HUDEP-2 (cell line): ENCODE data around the gene PLA2G6.

Source experiments
- DNase-seq, 76 experiments: peaks; one replicate each; lab custom pipeline; 2025; ENCODE audit not compliant: unreplicated experiment in 76 of 76; lab: John Stamatoyannopoulos, UW

PLA2G6 gene

DNA sequence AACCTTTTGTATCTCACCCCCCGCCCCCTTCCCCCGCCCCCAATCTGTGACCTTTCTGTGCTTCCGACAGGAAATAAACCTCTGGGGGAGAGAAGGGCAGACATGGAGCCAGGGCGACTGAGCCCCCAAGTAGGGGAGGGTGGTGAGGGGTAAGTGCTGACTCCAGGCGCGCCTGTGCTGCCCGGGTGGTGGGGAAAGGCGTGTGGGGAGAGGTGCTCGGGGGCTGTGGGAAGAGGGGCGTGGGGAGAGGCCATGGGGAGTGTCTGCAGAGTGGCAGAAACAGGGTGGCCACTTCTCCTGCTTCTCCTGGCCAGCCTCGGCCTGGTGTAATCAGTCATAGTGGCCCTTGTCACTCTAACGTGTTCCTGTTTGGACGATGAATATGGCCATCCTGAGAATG is 105.7 kb downstream of the PLA2G6 start:
- DNase-seq = no peak

DNA sequence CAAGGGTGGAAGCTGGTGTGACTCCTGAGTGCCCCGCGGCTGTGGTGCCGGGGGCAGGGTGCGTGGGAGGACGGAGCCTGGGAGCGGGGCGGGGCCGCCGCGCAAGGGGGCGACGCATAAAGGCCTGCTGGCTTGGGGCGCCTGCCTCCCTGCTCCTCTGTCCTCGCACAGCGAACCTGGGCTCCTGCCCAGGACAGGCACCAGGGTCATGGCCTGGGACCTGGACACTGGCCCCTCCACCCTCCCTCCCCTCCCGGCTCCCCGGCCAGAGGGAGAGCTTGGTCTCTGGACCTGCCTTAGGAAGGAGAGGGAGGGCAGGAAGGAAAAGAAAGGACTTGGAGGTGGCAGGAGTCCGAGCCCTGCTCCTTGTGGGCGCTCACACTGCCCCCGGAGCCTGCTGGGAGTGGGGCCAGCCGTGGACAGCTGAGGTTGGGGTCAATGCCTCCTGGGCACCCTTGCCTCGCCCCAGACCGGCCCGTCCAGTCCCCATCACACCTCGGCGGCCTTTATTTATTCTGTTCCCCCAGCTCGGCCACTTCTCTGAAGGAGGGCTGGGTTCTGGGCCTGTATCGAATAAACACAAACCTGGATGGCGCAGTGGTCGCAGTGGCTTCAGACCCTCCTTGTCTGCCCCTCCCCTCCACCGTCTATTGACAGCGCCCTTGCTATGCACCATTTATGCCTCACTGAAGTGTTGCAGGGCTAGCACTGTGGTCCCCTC is 106.4 kb downstream of the PLA2G6 start:
- DNase-seq = no peak

DNA sequence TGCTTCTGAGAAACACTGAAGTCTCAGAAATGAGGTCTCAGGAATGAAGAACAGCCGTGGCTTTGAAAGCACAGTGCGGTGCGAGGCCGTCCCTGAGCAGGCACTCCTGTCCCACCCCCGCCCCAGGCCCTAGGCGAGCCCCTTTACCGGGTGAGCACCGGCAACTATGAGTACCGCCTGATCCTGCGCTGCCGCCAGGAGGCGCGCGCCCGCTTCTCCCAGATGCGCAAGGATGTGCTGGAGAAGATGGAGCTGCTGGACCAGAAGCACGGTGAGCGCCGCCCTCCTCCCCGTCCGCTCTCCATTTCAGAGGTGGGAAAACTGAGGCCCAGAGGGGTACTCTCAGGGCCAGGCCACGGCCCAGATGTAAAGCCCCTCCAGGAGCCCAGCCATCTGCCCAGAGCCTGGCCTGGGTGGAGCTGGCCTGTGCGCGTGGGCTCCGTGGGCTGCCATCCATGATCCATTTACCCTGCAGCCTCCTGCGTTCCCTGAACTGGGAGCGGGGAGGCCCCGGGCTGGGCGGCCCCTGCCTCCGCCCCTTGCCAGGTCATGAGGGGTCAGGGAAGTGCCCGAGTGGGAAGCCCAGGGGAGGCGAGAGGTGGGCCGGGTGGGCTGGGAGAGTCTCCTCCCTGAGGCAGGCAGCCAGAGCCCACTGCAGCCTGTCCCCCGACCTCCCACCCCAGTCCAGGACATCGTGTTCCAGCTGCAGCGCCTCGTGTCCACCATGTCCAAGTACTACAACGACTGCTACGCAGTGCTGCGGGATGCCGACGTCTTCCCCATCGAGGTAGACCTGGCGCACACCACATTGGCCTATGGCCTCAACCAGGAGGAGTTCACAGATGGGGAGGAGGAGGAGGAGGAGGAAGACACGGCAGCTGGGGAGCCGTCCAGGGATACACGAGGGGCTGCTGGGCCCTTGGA is 107.2 kb downstream of the PLA2G6 start:
- no peak for DNase-seq

DNA sequence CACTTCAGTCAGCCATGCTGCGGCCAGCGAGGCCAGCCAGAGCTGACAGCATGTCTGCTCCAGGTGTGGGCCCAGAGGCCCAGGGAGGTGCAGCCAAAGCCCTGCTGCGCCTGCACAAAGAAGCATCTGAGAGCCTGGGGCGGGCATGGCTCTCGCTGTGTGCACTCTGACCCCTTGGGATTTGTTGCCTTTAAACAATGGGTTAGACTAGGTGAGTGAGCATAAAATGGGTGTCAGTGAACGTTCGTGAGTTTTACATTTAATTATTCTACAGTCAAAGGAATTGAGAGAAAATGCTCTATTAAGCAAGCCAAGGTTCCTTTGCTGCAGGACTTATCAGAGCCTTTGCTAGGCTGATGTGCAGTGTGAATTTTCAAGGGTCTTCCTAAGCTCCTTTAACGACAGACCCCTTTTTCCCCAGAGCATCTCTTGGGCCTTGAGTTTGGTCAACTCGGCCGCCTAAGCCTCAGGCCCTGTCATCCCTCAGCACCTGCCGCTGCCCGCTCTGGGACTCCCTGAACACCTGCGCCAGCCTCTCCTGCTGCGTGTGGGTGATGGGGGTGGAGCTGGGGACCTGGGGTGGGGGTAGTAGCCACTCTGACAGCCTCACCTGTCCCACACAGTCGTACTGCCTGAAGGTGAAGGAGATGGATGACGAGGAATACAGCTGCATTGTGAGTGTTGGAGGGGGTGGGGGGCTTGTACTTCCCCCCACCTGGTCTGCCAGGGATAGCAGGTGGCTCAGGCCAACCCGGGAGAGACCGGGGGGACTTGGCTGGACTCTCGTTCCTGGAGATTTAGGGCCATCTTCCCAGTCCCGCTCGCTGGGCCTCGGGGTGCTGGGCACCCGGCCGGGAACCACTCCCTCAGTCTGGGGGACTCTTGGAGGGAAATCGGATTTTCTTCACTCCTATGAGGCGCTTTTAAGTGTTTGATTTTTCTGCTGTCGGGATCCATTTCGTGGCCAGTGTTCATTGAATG is 108.2 kb downstream of the PLA2G6 start:
- no peak for DNase-seq

DNA sequence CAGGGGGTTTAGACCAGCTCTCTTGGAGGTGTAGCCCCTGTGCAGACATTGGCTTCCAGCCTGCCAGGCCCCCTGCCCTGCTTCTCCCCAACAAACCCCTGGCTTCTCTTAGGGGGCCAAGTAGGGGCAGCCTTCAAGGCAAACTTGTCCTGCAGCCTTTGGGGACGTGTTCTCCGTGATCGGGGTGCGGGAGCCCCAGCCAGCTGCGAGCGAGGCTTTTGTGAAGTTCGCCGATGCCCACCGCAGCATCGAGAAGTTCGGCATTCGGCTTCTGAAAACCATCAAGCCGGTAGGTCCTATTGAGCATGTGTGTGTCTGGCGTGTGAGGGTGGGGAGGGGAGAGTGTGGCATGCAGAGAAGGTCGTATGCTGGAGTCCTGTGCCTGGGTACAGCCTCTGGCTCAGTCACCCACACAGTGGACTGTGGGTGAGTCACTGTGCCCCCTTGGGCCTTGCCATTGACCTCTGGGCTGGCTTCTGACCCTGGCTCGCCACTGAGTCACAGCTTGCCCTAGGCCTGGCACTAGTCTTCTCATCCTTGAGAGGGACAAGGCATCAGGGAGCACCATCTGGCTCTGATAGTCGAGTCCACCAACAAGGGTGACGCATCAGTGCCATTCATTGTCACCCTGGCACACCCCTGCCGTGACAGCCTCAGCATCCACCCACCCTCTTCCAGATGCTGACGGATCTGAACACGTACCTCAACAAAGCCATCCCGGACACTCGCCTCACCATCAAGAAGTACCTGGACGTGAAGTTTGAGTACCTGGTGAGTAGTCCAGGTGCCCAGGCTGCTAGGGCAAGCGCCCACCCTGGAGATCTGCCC is 109.1 kb downstream of the PLA2G6 start:
- DNase-seq = no peak

DNA sequence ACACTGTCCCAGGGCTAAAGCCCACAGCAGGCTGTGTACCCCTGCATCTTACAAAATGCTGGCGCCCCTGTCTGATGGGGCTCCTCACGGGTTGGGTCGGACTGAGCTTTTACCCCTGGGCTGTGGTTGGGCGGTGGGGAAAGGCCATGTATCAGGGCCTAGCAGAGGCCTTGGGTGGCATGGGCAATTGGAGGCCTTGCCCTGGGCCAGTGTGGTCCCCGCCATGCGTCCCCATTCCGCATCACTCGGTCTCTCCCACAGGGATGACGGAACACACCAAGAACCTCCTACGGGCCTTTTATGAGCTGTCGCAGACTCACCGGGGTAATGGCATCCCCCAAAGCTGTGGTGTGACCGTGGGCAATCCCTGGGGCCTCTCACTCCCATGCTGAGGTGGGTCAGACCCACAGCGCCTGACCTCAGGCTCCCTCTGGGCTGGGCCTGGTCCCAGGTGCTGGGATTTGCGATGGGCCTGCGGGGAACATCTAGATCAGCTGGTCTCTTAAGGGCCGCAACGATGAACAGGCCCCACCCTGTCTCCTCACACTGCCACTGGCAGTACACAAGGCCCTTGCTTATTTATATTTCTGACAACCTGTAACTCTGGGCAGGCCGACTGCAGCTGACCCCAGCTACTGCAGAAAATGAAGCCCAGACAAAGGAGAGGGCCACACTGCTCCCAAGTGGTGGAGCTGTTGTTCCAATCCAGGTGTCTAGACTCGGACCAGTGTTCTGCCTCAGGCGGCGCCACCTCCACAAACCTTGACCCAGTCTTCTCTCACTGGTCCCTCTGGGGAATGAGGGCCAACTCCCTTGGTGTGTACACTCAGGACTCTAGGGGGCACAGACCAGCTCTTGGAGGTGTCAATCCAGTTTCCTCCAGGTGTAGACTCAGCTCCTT is 110.0 kb downstream of the PLA2G6 start:
- no peak for DNase-seq

DNA sequence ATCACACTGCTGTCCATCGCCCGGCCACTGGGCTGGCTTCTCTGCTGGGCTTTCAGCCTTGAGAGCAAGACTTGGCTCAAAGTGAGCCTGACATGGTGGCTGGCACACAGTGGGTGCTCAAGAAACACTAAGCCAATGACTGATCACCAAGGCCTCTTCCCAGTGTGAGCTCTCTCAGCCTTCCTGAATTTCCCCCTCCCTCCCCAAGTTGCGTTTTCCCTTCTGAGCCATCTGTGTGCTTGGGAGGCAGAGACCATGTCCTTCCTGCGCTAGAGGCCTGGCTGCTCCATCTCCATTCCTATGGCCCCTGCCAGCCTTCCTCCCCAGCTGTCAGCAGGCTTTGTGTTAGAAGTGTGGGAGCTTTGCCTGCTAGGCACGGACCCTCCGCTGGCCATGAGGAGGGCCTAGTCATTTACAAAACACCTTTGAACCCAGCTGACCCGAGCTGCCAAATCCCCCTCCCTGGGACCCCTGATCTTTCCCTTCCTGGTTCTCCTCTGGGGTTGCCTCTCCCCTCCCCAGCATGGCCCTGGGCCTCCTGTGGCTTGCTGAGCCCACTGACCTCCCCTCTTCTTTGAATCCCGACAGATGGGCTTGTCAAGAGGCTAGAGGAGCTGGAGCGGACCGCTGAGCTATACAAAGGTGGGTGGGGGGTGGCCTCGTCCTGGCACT is 111.2 kb downstream of the PLA2G6 start:
- DNase-seq = no peak

DNA sequence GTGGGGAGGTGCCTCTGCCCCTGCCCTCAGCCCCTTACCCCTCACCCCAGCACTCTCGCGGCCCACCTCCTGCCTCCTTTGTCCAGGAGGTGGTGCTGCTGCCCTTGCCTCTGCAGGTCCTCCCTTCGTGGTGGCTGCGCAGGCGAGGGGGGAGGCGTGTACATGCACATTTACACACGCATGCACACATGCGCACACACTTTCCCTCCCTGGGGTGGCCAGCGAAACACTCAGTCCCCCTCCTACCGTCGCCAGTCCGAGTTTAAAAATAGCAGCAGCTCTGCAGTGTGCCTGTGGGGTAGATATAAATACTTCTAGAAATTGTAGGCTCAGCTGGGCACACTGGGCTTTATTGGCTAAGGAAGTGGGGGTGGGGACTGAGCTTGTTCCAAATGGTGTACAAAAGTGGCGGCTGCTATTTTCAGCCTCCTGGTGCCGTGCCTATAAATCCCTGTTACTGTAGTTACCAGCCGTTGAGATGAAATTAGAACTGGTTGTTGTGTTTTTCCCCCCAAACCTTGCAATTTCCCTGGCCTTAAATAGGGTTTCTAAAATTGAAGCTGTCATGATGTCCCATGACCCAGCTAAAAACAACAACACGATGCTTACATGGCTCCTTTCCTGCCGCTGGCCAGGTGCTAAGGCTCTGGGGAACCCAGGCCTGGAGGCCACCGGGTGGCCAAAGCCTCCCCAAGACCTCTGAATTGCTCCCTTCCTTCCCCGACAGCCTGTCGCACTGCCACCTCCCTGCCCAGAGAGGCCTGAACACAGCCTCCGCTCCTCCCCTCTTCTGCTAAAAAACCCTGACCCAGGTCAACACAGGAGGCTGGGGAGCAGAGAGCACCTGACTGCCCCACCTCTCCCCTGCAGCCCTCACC is 112.0 kb downstream of the PLA2G6 start:
- peak in 2 of 76 experiments; percentile 5 to 7 for DNase-seq

DNA sequence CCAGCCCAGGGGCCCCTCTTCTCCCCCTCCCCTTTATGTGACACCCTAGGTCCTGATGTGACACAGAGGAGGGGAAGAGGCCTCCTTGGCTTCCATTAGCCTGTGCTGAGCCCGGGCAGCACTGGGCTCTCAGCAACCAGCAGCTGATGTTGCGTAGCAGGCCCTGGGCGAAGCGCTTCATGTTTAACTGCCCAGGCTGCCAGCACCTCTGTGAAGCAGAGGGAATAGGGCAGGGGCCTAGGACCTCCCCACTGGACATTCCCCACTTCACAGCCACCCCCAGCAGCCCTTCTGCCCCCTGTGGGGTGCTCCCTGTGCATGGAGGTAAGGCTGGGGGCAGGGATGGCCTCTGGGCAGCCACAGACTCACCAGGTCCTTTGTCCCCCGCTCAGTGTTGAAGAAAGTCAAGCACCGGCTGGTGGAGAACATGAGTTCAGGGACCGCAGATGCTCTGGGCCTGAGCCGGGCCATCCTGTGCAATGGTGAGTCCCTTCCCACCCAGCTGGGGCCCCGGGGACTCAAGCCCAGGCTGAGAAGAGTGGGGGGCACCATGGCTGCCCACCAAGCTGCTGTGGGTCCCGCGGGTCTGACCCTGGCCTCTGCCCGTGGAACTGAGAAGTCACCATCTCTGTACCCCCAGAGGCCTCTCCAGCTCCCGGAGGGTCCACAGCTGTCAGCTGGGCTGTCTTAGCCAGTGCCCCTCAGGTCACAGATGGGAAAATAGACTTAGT is 112.8 kb downstream of the PLA2G6 start:
- no peak for DNase-seq

DNA sequence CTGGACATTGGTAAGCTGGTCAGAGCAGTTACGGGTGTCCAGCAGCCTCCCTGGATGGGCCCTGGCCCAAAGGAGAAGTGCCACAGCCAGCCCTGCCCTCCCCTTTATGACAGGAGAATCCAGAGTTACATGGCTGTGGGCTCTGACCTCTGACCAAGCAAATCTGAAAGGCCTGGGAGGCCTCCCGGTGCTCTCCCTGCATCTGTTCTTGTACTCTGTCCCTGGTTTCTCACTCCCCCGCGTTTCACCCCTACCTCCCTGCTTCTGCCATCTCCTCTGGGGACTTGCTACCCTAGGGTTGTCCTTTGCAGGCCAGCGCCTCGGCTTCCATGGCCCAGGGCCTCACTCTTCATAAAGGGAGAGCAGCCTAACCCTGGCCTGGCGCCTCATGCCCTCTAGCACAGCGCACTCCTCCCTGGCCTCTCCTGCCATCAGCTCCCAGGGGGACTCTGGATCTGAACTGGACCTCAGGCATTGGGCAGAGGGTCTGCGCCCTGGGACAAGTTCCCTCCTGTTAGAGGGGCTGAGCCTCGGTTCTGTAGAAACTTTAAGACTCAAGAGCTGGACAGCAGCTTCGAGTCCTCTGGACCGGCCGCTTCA is 113.8 kb downstream of the PLA2G6 start:
- DNase-seq = no peak

DNA sequence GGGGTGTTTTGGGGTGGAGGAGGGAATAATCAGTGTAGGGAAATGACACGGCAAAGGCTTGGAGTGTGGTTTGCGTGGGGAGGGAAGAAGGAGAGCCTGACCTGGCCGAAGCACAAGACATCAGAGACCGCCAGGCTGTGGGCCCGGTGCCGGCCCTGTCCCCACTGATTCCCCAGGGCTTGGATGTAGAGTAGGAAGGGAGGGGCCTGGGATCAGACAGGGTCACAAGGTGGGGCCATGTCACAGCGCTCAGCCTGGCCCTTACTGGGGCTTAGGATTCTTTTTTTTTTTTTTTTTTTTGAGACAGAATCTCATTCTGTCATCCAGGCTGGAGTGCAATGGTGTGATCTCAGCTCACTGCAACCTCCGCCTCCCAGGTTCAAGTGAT is 114.6 kb downstream of the PLA2G6 start:
- no peak for DNase-seq

DNA sequence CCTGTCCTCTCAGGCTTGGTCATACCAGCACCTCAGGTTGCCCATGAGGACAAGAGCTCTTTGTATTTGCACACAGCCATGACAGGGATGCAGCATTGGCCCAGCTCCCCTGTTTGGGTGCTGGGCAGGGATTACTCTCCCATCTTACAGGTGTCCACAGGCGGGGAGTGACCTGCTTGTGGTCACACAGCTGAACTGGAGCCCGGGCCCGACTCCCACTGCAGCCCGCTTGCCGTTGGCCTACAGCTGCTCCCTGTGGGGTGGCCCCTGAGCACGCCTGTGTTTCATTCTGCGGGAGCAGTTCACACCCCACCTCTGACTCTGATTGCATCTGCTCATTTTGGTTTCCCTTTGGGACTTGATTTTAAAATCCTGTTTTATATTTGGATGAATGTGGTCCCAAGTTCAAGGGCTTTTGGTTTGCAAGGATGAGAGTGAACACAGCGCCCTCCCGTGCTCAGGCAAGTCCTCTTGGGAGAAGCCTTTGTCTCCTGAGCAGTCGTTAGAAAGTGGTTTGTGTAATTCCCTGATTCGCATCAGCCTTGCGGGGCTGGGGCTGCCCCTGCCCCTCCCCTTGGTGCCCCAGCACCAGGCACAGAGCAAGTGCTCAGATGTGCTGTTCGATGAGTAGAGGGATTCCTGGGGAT is 115.1 kb downstream of the PLA2G6 start:
- DNase-seq = no peak

DNA sequence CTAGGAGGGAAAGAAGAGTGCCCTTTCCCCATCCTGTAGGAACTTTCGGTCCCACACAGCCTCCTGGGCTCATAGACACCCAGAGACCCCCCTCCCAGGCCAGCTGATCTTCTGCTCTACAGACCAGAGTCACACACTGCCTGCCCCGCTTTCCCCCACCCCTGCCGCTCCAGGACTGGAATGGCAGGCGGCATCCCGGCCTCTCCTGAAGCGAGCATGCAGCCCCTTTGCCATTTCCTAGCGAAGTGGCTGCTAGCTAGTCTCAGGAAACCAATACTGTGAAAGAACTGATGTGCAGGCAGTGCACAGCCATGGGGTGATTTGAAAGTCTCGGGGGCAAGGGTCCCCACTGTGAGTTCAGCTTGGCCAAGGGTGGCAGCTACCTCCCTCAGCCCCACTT is 116.1 kb downstream of the PLA2G6 start:
- no peak for DNase-seq

DNA sequence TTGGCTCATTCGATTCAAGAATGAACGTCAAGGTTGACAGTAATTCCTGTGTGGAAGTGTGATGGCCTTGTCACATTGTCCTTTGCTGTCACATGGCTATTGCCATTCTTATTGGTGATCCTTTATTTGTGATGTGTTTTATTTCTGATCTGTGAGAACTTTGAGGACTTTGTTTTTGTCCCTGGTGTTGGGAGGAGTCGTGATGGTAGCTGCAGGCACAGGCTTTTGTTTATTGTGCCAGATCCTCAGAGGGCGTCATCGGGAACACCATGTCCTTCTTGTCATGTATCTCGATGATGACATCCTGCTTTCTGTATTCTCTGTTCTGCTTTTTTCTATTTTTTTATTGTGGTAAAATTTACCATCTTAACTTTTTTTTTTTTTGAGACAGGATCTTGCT is 118.8 kb downstream of the PLA2G6 start:
- no peak for DNase-seq
